Esophagus muscularis mucosa (tissue), 4 donors: Measurements from ENCODE around the gene NUP43. TPM values are rescaled to one million over a fixed set of nuclear protein-coding genes. Genes with fewer than 3 reads are reported as not detected.

Experiments
- DNase-seq: peaks from one replicate; pipeline ENCODE4 v3.0.0-alpha.2; 2017; ENCODE audit errors: extremely low spot score
- H3K27ac ChIP-seq, 4 donors: fragments of 200-600 bp; sonication (generic); replicated peaks in 1 of 4; 1 replicate in 3 of 4; 2 replicates in 1 of 4; pipeline ENCODE4 v1.5.1; 2016 to 2019; ENCODE audit warnings: mild to moderate bottlenecking in 1 of 4
- H3K27me3 ChIP-seq, 4 donors: fragments of 200-600 bp; sonication (generic); one replicate each; pipeline versions ENCODE4 v1.5.1 to v1.6.0; 2016 to 2019
- H3K36me3 ChIP-seq, 4 donors: fragments of 200-600 bp; sonication (generic); one replicate each; pipeline ENCODE4 v1.5.1; 2016 to 2019
- H3K4me1 ChIP-seq, 4 donors: fragments of 200-600 bp; sonication (generic); one replicate each; pipeline ENCODE4 v1.5.1; 2016 to 2019
- H3K4me3 ChIP-seq, 4 donors: fragments of 200-600 bp; sonication (generic); 1 replicate in 2 of 4; 2 replicates in 2 of 4; pipeline ENCODE4 v1.5.1; 2016 to 2019; ENCODE audit warnings: mild to moderate bottlenecking in 4 of 4, moderate library complexity in 1 of 4
- H3K9me3 ChIP-seq, 4 donors: fragments of 200-600 bp; sonication (generic); 1 replicate in 3 of 4; 2 replicates in 1 of 4; pipeline ENCODE4 v1.5.1; 2016 to 2019
- CTCF ChIP-seq, 3 experiments: fragments of 200-600 bp in 2 of 3; fragments of 450-650 bp in 1 of 3; sonication (generic) in 2 of 3; IDR thresholded peaks; one replicate each; pipeline ENCODE4 v1.5.1; 2017 to 2019; ENCODE audit warnings: antibody characterized with exemption in 3 of 3, mild to moderate bottlenecking in 2 of 3, moderate library complexity in 1 of 3
- EP300 ChIP-seq: sonication (generic); formaldehyde crosslinking; IDR thresholded peaks from one replicate; pipeline ENCODE4 v1.6.1; 2017; ENCODE audit warnings: antibody characterized with exemption
- POLR2A ChIP-seq: fragments of 450-650 bp; IDR thresholded peaks from one replicate; pipeline ENCODE4 v1.6.1; 2017; ENCODE audit warnings: antibody characterized with exemption, moderate library complexity, mild to moderate bottlenecking, low read depth
- POLR2AphosphoS5 ChIP-seq, 2 donors: sonication (generic); formaldehyde crosslinking; IDR thresholded peaks; one replicate each; pipeline ENCODE4 v1.6.1; 2017; ENCODE audit warnings: antibody characterized with exemption in 2 of 2
- WGBS: methylation state at CpG from one replicate; pipeline ENCODE4 v1.1.5; 2018; 5-methylcytosine and 5-hydroxymethylcytosine counted together
- intact Hi-C: fragments of 100-400 bp; cut with DNase I; formaldehyde crosslinking; loops from one replicate; pipeline ENCODE4 v1.15.1; 2023
- total RNA-seq, 4 donors: library from RNA; depleted of rRNA; stranded (reverse); fragments of >200 nt; gene quantifications; one replicate each; pipeline versions ENCODE4 v1.1.0 to v1.2.1, GENCODE V29; 2016

Gene NUP43
- total RNA-seq, 4 donors from 2014 or later: 9.2 to 15.4 (median 11.5) TPM

- WGBS: 91% methylated on average over 1 of the region's 1 CpG
- H3K36me3 ChIP-seq: peaks cover 45 to 98% (median 85%) of the 10 kb centered on the region in 4 donors
- intact Hi-C loops: no loop called here
Observed at GRCh38 chr6:149734915-149735314, 11.4 kb downstream of the NUP43 start.

GRCh38 chr6:149733089-149733720, 13.1 kb downstream of the NUP43 start:
- Histone ChIP-seq H3K4me3 (no peak overlapping the region), H3K4me1 (no peaks in the 10 kb centered on the region), H3K27me3 (no peaks in the 10 kb centered on the region), H3K27ac (no peak overlapping the region), H3K9me3 (no peaks in the 10 kb centered on the region), H3K36me3 (peaks cover 59 to 98% (median 88%) of the 10 kb centered on the region in 4 donors)
- TF ChIP-seq POLR2AphosphoS5 (IDR thresholded peaks at IDR 0.05): no peak
- TF ChIP-seq CTCF (IDR thresholded peaks at IDR 0.05): no peak
- no peak for TF ChIP-seq POLR2A
- no peak for TF ChIP-seq EP300
- intact Hi-C loops: no loop called here
- 100% methylated on average over 2 of the region's 2 CpGs for WGBS
- DNase-seq: no peak

More at GRCh38 chr6:149734915-149735314, 11.4 kb downstream of the NUP43 start:
- Histone ChIP-seq H3K9me3 (no peaks in the 10 kb centered on the region), H3K4me3 (no peak overlapping the region), H3K27ac (no peak overlapping the region), H3K27me3 (no peaks in the 10 kb centered on the region), H3K4me1 (no peaks in the 10 kb centered on the region)
- no peak for DNase-seq
- TF ChIP-seq EP300 (no peak), POLR2A (no peak), CTCF (IDR thresholded peaks at IDR 0.05) (no peak), POLR2AphosphoS5 (IDR thresholded peaks at IDR 0.05) (no peak)

- DNase-seq: no peak
- intact Hi-C loops: loop anchor here (10.0 kb wide), 1 partner anchor 165 kb away; the partner anchor contains the start of gene GINM1
- Histone ChIP-seq H3K27me3 (no peaks in the 10 kb centered on the region), H3K36me3 (peaks cover 40 to 98% (median 74%) of the 10 kb centered on the region in 4 donors), H3K9me3 (no peaks in the 10 kb centered on the region), H3K27ac (no peak overlapping the region), H3K4me3 (no peak overlapping the region), H3K4me1 (no peaks in the 10 kb centered on the region)
- TF ChIP-seq POLR2A (no peak), EP300 (no peak)
- 96% methylated on average over 8 of the region's 8 CpGs for WGBS
Observed at GRCh38 chr6:149729824-149730223, 16.5 kb downstream of the NUP43 start.

- H3K9me3 ChIP-seq: no peaks in the 10 kb centered on the region
- intact Hi-C loops: loop anchor here (10.0 kb wide), 1 partner anchor 164 kb away; the partner anchor contains the start of gene GINM1
- TF ChIP-seq EP300 (no peak), POLR2AphosphoS5 (IDR thresholded peaks at IDR 0.05) (no peak), CTCF (IDR thresholded peaks at IDR 0.05) (no peak), POLR2A (no peak)
- no peak for DNase-seq
- H3K4me1 ChIP-seq: no peaks in the 10 kb centered on the region
- no peak overlapping the region for H3K4me3 ChIP-seq
- H3K27ac ChIP-seq: no peak overlapping the region
- no peaks in the 10 kb centered on the region for H3K27me3 ChIP-seq
- peaks cover 31 to 91% (median 64%) of the 10 kb centered on the region in 4 donors for H3K36me3 ChIP-seq
- WGBS: 89% methylated on average over 5 of the region's 5 CpGs
Observed at GRCh38 chr6:149728499-149729234, 17.7 kb downstream of the NUP43 start.

- Histone ChIP-seq H3K9me3 (no peaks in the 10 kb centered on the region), H3K36me3 (peaks cover 30 to 88% (median 58%) of the 10 kb centered on the region in 4 donors), H3K27ac (no peak overlapping the region), H3K4me3 (no peak overlapping the region), H3K27me3 (no peaks in the 10 kb centered on the region), H3K4me1 (no peaks in the 10 kb centered on the region)
- 84% methylated on average over 4 of the region's 4 CpGs for WGBS
- DNase-seq: no peak
- intact Hi-C loops: loop anchor here (10.0 kb wide), 1 partner anchor 163 kb away; the partner anchor contains the start of gene GINM1
- no peak for TF ChIP-seq CTCF (IDR thresholded peaks at IDR 0.05)
- TF ChIP-seq POLR2AphosphoS5 (IDR thresholded peaks at IDR 0.05): no peak
- no peak for TF ChIP-seq POLR2A
- TF ChIP-seq EP300: no peak
Observed at GRCh38 chr6:149727793-149728498, 18.4 kb downstream of the NUP43 start.
